ENCODE results near the gene GARIN3. TPM values are rescaled to one million over a fixed set of nuclear protein-coding genes. Genes with fewer than 3 reads are reported as not detected.

Gene GARIN3
- total RNA-seq, 1 donor from 2014 or later: not detected

GRCh38 chr5:157157293-157157891 is 8.7 kb downstream of the GARIN3 start:
- no peak for TF ChIP-seq CTCF (IDR thresholded peaks at IDR 0.05)
- no peak for TF ChIP-seq EZH2phosphoT487 (IDR thresholded peaks at IDR 0.05)
- no peak for TF ChIP-seq EZH2 (IDR thresholded peaks at IDR 0.05)
- no peaks in the 10 kb centered on the region for H4K20me1 ChIP-seq (ENCODE audit: low read depth)
- H3K9ac ChIP-seq: no peak overlapping the region
- no peaks in the 10 kb centered on the region for H3K36me3 Mint-ChIP-seq
- H3K9me3 Mint-ChIP-seq: no peaks in the 10 kb centered on the region
- no peaks in the 10 kb centered on the region for H3K79me2 ChIP-seq (ENCODE audit: low read depth)
- H2AFZ ChIP-seq (replicated peaks): no peak overlapping the region
- H3K36me3 ChIP-seq: no peaks in the 10 kb centered on the region
- H3K27me3 Mint-ChIP-seq (ENCODE audit: insufficient read depth, low read depth): peaks cover 1% of the 10 kb centered on the region
- H3K4me3 ChIP-seq: no peak overlapping the region
- H3K4me1 Mint-ChIP-seq: no peaks in the 10 kb centered on the region
- no peak overlapping the region for H3K4me3 Mint-ChIP-seq
- DNase-seq (ENCODE audit: low spot score): no peak
- no peaks in the 10 kb centered on the region for H3K9me3 ChIP-seq (ENCODE audit: low read depth)
- no peak overlapping the region for H3K27ac Mint-ChIP-seq
- no peaks in the 10 kb centered on the region for H3K4me1 ChIP-seq
- no peaks in the 10 kb centered on the region for H3K27me3 ChIP-seq
- H3K4me2 ChIP-seq: no peak overlapping the region
- no peaks in the 10 kb centered on the region for H3F3A ChIP-seq (ENCODE audit: low read depth)
- no peak overlapping the region for H3K27ac ChIP-seq

GRCh38 chr5:157155297-157155696 is 10.8 kb downstream of the GARIN3 start:
- Histone ChIP-seq H3K9ac (no peak overlapping the region), H3F3A (ENCODE audit: low read depth) (no peaks in the 10 kb centered on the region), H3K4me1 (no peaks in the 10 kb centered on the region), H4K20me1 (ENCODE audit: low read depth) (no peaks in the 10 kb centered on the region), H3K36me3 (no peaks in the 10 kb centered on the region), H3K27me3 (no peaks in the 10 kb centered on the region), H2AFZ (replicated peaks) (no peak overlapping the region), H3K27ac (no peak overlapping the region), H3K4me2 (no peak overlapping the region), H3K79me2 (ENCODE audit: low read depth) (no peaks in the 10 kb centered on the region), H3K4me3 (no peak overlapping the region), H3K9me3 (ENCODE audit: low read depth) (no peaks in the 10 kb centered on the region)
- Mint-ChIP-seq H3K27me3 (ENCODE audit: insufficient read depth, low read depth) (no peaks in the 10 kb centered on the region), H3K36me3 (no peaks in the 10 kb centered on the region), H3K27ac (no peak overlapping the region), H3K4me1 (no peaks in the 10 kb centered on the region), H3K4me3 (no peak overlapping the region), H3K9me3 (no peaks in the 10 kb centered on the region)
- DNase-seq (ENCODE audit: low spot score): no peak
- TF ChIP-seq EZH2 (IDR thresholded peaks at IDR 0.05): no peak
- no peak for TF ChIP-seq EZH2phosphoT487 (IDR thresholded peaks at IDR 0.05)
- TF ChIP-seq CTCF (IDR thresholded peaks at IDR 0.05): no peak

GRCh38 chr5:157150995-157151394 is 15.1 kb downstream of the GARIN3 start:
- no peaks in the 10 kb centered on the region for H3K36me3 Mint-ChIP-seq
- Histone ChIP-seq H3K79me2 (ENCODE audit: low read depth) (no peaks in the 10 kb centered on the region), H3K27ac (no peak overlapping the region), H4K20me1 (ENCODE audit: low read depth) (no peaks in the 10 kb centered on the region), H3K9me3 (ENCODE audit: low read depth) (no peaks in the 10 kb centered on the region), H3K4me2 (no peak overlapping the region), H3K36me3 (no peaks in the 10 kb centered on the region), H3K4me3 (no peak overlapping the region), H3K4me1 (no peaks in the 10 kb centered on the region), H2AFZ (replicated peaks) (no peak overlapping the region), H3K27me3 (no peaks in the 10 kb centered on the region), H3F3A (ENCODE audit: low read depth) (no peaks in the 10 kb centered on the region), H3K9ac (no peak overlapping the region)
- H3K9me3 Mint-ChIP-seq: no peaks in the 10 kb centered on the region
- H3K4me1 Mint-ChIP-seq: no peaks in the 10 kb centered on the region
- DNase-seq (ENCODE audit: low spot score): no peak
- no peak overlapping the region for H3K27ac Mint-ChIP-seq
- peaks cover 4% of the 10 kb centered on the region for H3K27me3 Mint-ChIP-seq (ENCODE audit: insufficient read depth, low read depth)
- TF ChIP-seq CTCF (IDR thresholded peaks at IDR 0.05) (no peak), EZH2phosphoT487 (IDR thresholded peaks at IDR 0.05) (no peak), EZH2 (IDR thresholded peaks at IDR 0.05) (no peak)
- H3K4me3 Mint-ChIP-seq: no peak overlapping the region

All from neural progenitor cell (in vitro differentiated cells).